DOHH2 (cell line): Measurements from ENCODE around the gene PHACTR1.

Experiments used
- H3F3A ChIP-seq: fragments of 200-600 bp; sonication (generic), shearing (Covaris generic); 2 replicates; pipeline ENCODE4 v1.6.0; 2016; ENCODE audit warnings: antibody characterized with exemption, mild to moderate bottlenecking; ENCODE audit not compliant: control insufficient read depth, insufficient read depth
- H3K27ac ChIP-seq: fragments of 200-600 bp; sonication (generic); 2 replicates; pipeline ENCODE4 v1.5.1; 2014; ENCODE audit warnings: low read depth, mild to moderate bottlenecking, low read length, moderate library complexity
- H3K27me3 ChIP-seq: fragments of 200-600 bp; sonication (generic); 2 replicates; pipeline ENCODE4 v1.6.1; 2014; ENCODE audit warnings: mild to moderate bottlenecking, low read length, mixed read lengths; ENCODE audit not compliant: control insufficient read depth
- H3K36me3 ChIP-seq: fragments of 200-600 bp; sonication (generic); 2 replicates; pipeline ENCODE4 v1.6.1; 2014; ENCODE audit warnings: mild to moderate bottlenecking, low read length, moderate library complexity, mixed read lengths; ENCODE audit not compliant: control insufficient read depth
- H3K4me1 ChIP-seq: fragments of 200-600 bp; sonication (generic); 2 replicates; pipeline ENCODE4 v1.6.1; 2014; ENCODE audit warnings: mild to moderate bottlenecking, low read length, mixed read lengths; ENCODE audit not compliant: control insufficient read depth
- H3K4me2 ChIP-seq: fragments of 200-600 bp; sonication (generic); 2 replicates; pipeline ENCODE4 v1.6.0; 2014; ENCODE audit warnings: mild to moderate bottlenecking, low read length, moderate library complexity
- H3K4me3 ChIP-seq: fragments of 200-600 bp; sonication (generic); 2 replicates; pipeline ENCODE4 v1.5.1; 2014; ENCODE audit warnings: mild to moderate bottlenecking, low read length, mixed read lengths
- H3K79me2 ChIP-seq: fragments of 200-600 bp; sonication (generic); 2 replicates; pipeline ENCODE4 v1.6.1; 2014; ENCODE audit warnings: mild to moderate bottlenecking, low read length, mixed read lengths; ENCODE audit not compliant: control insufficient read depth
- H3K9me2 ChIP-seq: fragments of 200-600 bp; sonication (generic); replicated peaks from 2 replicates; pipeline ENCODE4 v1.6.1; 2014; ENCODE audit warnings: mild to moderate bottlenecking, low read length, mixed read lengths; ENCODE audit not compliant: control insufficient read depth
- H3K9me3 ChIP-seq: fragments of 200-600 bp; sonication (generic); 2 replicates; pipeline ENCODE4 v1.6.1; 2014; ENCODE audit warnings: antibody characterized with exemption, low read length, mixed read lengths; ENCODE audit not compliant: control insufficient read depth, insufficient read depth
- H4K20me1 ChIP-seq: fragments of 200-600 bp; sonication (generic); 2 replicates; pipeline ENCODE4 v1.6.0; 2014; ENCODE audit warnings: low read depth, mild to moderate bottlenecking, antibody characterized with exemption, low read length, moderate library complexity; ENCODE audit not compliant: control insufficient read depth, insufficient read depth
- CTCF ChIP-seq: fragments of 200-600 bp; sonication (generic); IDR thresholded peaks from one replicate; pipeline ENCODE4 v1.5.1; 2014; ENCODE audit warnings: antibody characterized with exemption, mild to moderate bottlenecking, low read depth, low read length; ENCODE audit not compliant: poor library complexity, severe bottlenecking
- EZH2phosphoT487 ChIP-seq: fragments of 200-600 bp; sonication (generic); IDR thresholded peaks from 2 replicates; pipeline ENCODE4 v1.6.1; 2017; ENCODE audit warnings: borderline replicate concordance, mild to moderate bottlenecking, antibody characterized with exemption, low read length, moderate library complexity, mixed read lengths

PHACTR1 gene

GRCh38 chr6:13188306-13188705 lies 471.7 kb downstream of the PHACTR1 start:
- no peaks in the 10 kb centered on the region for H3K9me2 ChIP-seq
- no peak overlapping the region for H3K4me3 ChIP-seq
- no peak overlapping the region for H3K4me2 ChIP-seq
- no peaks in the 10 kb centered on the region for H3K79me2 ChIP-seq
- no peaks in the 10 kb centered on the region for H3K9me3 ChIP-seq
- no peaks in the 10 kb centered on the region for H3K36me3 ChIP-seq
- TF ChIP-seq EZH2phosphoT487: no peak
- no peak for TF ChIP-seq CTCF
- H3K27me3 ChIP-seq: peaks cover 40% of the 10 kb centered on the region
- H3K27ac ChIP-seq: no peak overlapping the region
- H4K20me1 ChIP-seq: no peaks in the 10 kb centered on the region
- H3F3A ChIP-seq: no peaks in the 10 kb centered on the region
- H3K4me1 ChIP-seq: no peaks in the 10 kb centered on the region

GRCh38 chr6:13189710-13190109 lies 473.1 kb downstream of the PHACTR1 start:
- no peak overlapping the region for H3K4me2 ChIP-seq

GRCh38 chr6:13190376-13190775 lies 473.8 kb downstream of the PHACTR1 start:
- no peaks in the 10 kb centered on the region for H3K9me3 ChIP-seq
- no peaks in the 10 kb centered on the region for H3F3A ChIP-seq
- no peak for TF ChIP-seq EZH2phosphoT487
- no peak for TF ChIP-seq CTCF
- no peak overlapping the region for H3K27ac ChIP-seq
- 0 out of 2 replicates have a peak, but pooled peaks cover 4% of the 10 kb centered on the region for H3K4me1 ChIP-seq
- no peaks in the 10 kb centered on the region for H3K9me2 ChIP-seq
- H3K27me3 ChIP-seq: peaks cover 33% of the 10 kb centered on the region
- H3K4me3 ChIP-seq: no peak overlapping the region
- H3K79me2 ChIP-seq: no peaks in the 10 kb centered on the region
- H4K20me1 ChIP-seq: no peaks in the 10 kb centered on the region
- no peaks in the 10 kb centered on the region for H3K36me3 ChIP-seq
- H3K4me2 ChIP-seq: no peak overlapping the region

More at GRCh38 chr6:13189710-13190109, 473.1 kb downstream of the PHACTR1 start:
- Histone ChIP-seq H3K27me3 (peaks cover 39% of the 10 kb centered on the region), H3K27ac (no peak overlapping the region), H3K36me3 (no peaks in the 10 kb centered on the region), H3K4me1 (no peaks in the 10 kb centered on the region), H3K9me2 (no peaks in the 10 kb centered on the region), H4K20me1 (no peaks in the 10 kb centered on the region), H3K4me3 (no peak overlapping the region), H3K9me3 (no peaks in the 10 kb centered on the region), H3K79me2 (no peaks in the 10 kb centered on the region), H3F3A (no peaks in the 10 kb centered on the region)
- TF ChIP-seq EZH2phosphoT487 (no peak), CTCF (no peak)

- H3K4me1 ChIP-seq: 0 out of 2 replicates have a peak, but pooled peaks cover 4% of the 10 kb centered on the region
Observed at GRCh38 chr6:13191461-13191860, 474.9 kb downstream of the PHACTR1 start.

More at GRCh38 chr6:13191461-13191860, 474.9 kb downstream of the PHACTR1 start:
- Histone ChIP-seq H3K27me3 (peaks cover 29% of the 10 kb centered on the region), H3K27ac (no peak overlapping the region), H3K79me2 (no peaks in the 10 kb centered on the region), H3K4me3 (no peak overlapping the region), H3F3A (no peaks in the 10 kb centered on the region), H3K9me3 (no peaks in the 10 kb centered on the region), H3K9me2 (no peaks in the 10 kb centered on the region), H3K4me2 (no peak overlapping the region), H4K20me1 (no peaks in the 10 kb centered on the region), H3K36me3 (no peaks in the 10 kb centered on the region)
- TF ChIP-seq CTCF (no peak), EZH2phosphoT487 (no peak)
